K562 (cell line): ENCODE measurements around the gene CD48. TPM values are rescaled to one million over a fixed set of nuclear protein-coding genes. Genes with fewer than 3 reads are reported as not detected.

Experiments
- ATAC-seq: fragments of 200-7000 bp; cut with Tn5 transposase; 3 replicates; pipeline ENCODE4 v1.9.1; 2020; ENCODE audit warnings: moderate library complexity
- BruUV-seq: library from RNA; stranded (reverse); fragments of 400-500 nt; replicated peaks from 2 replicates; lab custom pipeline; 2021; lab: Mats Ljungman, UMichigan
- CTCF ChIA-PET: fragments of 300-600 bp; formaldehyde crosslinking; extraction: SDS; loops from one replicate; lab custom pipeline; 2021; ENCODE audit warnings: low intra/inter-chr PET ratio; lab: Yijun Ruan, JAX
- POLR2A ChIA-PET: fragments of 300-600, 350-650 bp; sonication (Branson Sonifier 250); formaldehyde crosslinking; extraction: SDS; loops from one replicate; lab custom pipeline; 2021; ENCODE audit warnings: antibody characterized with exemption, inconsistent platforms; lab: Yijun Ruan, JAX
- DNase-seq, 4 experiments: peaks; one replicate each; pipeline versions ENCODE4 v3.0.0 to v3.0.0-alpha.2; 2011 to 2018; ENCODE audit warnings: low spot score in 3 of 4, mixed read lengths in 3 of 4; ENCODE audit errors: extremely low read depth in 1 of 4
- FAIRE-seq: peaks from 2 replicates; lab custom pipeline; 2011; peaks lifted over from hg19 to GRCh38; lab: Jason Lieb, UNC
- H2AFZ ChIP-seq: 2 replicates; pipeline ENCODE4 v1.6.0; 2011; ENCODE audit warnings: low read depth, low read length, control low read depth, inconsistent platforms
- H3K27ac ChIP-seq: fragments of 200-600 bp; 3 replicates; pipeline ENCODE4 v1.8.0; 2011; ENCODE audit warnings: low read depth, mild to moderate bottlenecking, control low read depth, inconsistent platforms, low read length, moderate library complexity, mixed read lengths; ENCODE audit errors: extremely low read depth
- H3K27me3 ChIP-seq, 2 experiments: fragments of 300-600 bp in 1 of 2; 2 replicates in 1 of 2; 3 replicates in 1 of 2; pipeline versions ENCODE4 v1.6.0 to v1.8.0; 2011; ENCODE audit warnings: inconsistent platforms in 2 of 2, low read length in 2 of 2, mild to moderate bottlenecking in 1 of 2, mixed read lengths in 1 of 2, moderate library complexity in 1 of 2; ENCODE audit not compliant: control insufficient read depth in 2 of 2, insufficient read depth in 2 of 2
- H3K36me3 ChIP-seq: fragments of 300-600 bp; 3 replicates; pipeline ENCODE4 v1.8.0; 2011; ENCODE audit warnings: mild to moderate bottlenecking, low read length, inconsistent platforms; ENCODE audit not compliant: control insufficient read depth, insufficient read depth
- H3K4me1 ChIP-seq, 2 experiments: fragments of 200-600 bp in 1 of 2; replicated peaks in 1 of 2; 2 replicates in 1 of 2; 3 replicates in 1 of 2; pipeline versions ENCODE4 v1.5.1 to v1.8.0; 2011; ENCODE audit warnings: inconsistent platforms in 2 of 2, low read length in 2 of 2, mild to moderate bottlenecking in 1 of 2, mixed read lengths in 1 of 2, moderate library complexity in 1 of 2; ENCODE audit not compliant: control insufficient read depth in 2 of 2, insufficient read depth in 2 of 2
- H3K4me2 ChIP-seq: 2 replicates; pipeline ENCODE4 v1.6.1; 2011; ENCODE audit warnings: low read length, control low read depth, inconsistent platforms, mixed read lengths; ENCODE audit not compliant: insufficient read depth
- H3K4me3 ChIP-seq: fragments of 200-600 bp; sonication (generic), shearing (Covaris generic); 2 replicates; pipeline ENCODE4 v1.5.1; 2016; ENCODE audit warnings: control low read depth, inconsistent platforms
- H3K79me2 ChIP-seq: fragments of 200-600 bp; 3 replicates; pipeline ENCODE4 v1.8.0; 2011; ENCODE audit warnings: low read length, inconsistent platforms; ENCODE audit not compliant: control insufficient read depth, insufficient read depth
- H3K9ac ChIP-seq, 2 experiments: 2 replicates each; pipeline versions ENCODE4 v1.6.0 to v1.6.1; 2011; ENCODE audit warnings: low read depth in 2 of 2, low read length in 2 of 2, control low read depth in 1 of 2, inconsistent platforms in 1 of 2, mild to moderate bottlenecking in 1 of 2, mixed read lengths in 1 of 2; ENCODE audit not compliant: insufficient read depth in 1 of 2
- H3K9me1 ChIP-seq: one replicate; pipeline ENCODE4 v1.6.0; 2011; ENCODE audit warnings: inconsistent platforms, mild to moderate bottlenecking, low read length, moderate library complexity; ENCODE audit not compliant: control insufficient read depth, insufficient read depth
- H3K9me3 ChIP-seq: replicated peaks from 2 replicates; pipeline ENCODE4 v1.5.1; 2011; ENCODE audit warnings: low read depth, low read length, inconsistent platforms; ENCODE audit not compliant: control insufficient read depth, insufficient read depth
- H4K20me1 ChIP-seq: replicated peaks from 2 replicates; pipeline ENCODE4 v1.6.1; 2011; ENCODE audit warnings: low read length, inconsistent platforms, mixed read lengths; ENCODE audit not compliant: control insufficient read depth, insufficient read depth
- ADNP ChIP-seq: fragments of 200-800 bp; sonication (Bioruptor generic); IDR thresholded peaks from 2 replicates; pipeline ENCODE4 v1.6.1; 2016; ENCODE audit warnings: missing genetic modification characterization, missing compliant biosample characterization
- ARID3B ChIP-seq: fragments of 250-450 bp; sonication (Bioruptor Pico); IDR thresholded peaks from 2 replicates; pipeline ENCODE4 v1.4.0; 2020; ENCODE audit warnings: borderline replicate concordance
- ARID4B ChIP-seq: sonication (generic); formaldehyde crosslinking; IDR thresholded peaks from 2 replicates; pipeline ENCODE4 v1.8.0; 2022; ENCODE audit warnings: mild to moderate bottlenecking, missing genetic modification reagents
- CREB5 ChIP-seq: fragments of 250-450 bp; sonication (Bioruptor Pico); IDR thresholded peaks from 2 replicates; pipeline ENCODE4 v1.5.0; 2020; ENCODE audit warnings: mild to moderate bottlenecking
- CUX1 ChIP-seq: fragments of 200-800 bp; sonication (Bioruptor generic); IDR thresholded peaks from 2 replicates; pipeline ENCODE4 v1.6.1; 2016; ENCODE audit warnings: missing genetic modification characterization, missing compliant biosample characterization
- DDX20 ChIP-seq: fragments of 450-650 bp; IDR thresholded peaks from 2 replicates; pipeline ENCODE4 v1.6.1; 2016; ENCODE audit warnings: missing genetic modification characterization, low read depth, mild to moderate bottlenecking, missing compliant biosample characterization, moderate library complexity
- NFATC3 ChIP-seq: fragments of 450-650 bp; IDR thresholded peaks from 2 replicates; pipeline ENCODE4 v1.6.1; 2017; ENCODE audit warnings: mild to moderate bottlenecking
- PHTF2 ChIP-seq: fragments of 250-450 bp; sonication (Bioruptor Pico); IDR thresholded peaks from 2 replicates; pipeline ENCODE4 v1.5.0; 2021; ENCODE audit warnings: mild to moderate bottlenecking
- TAF15 ChIP-seq: fragments of 200-400 bp; formaldehyde crosslinking; IDR thresholded peaks from 2 replicates; pipeline ENCODE4 v1.6.1; 2017; ENCODE audit warnings: mild to moderate bottlenecking, low read depth, low read length, moderate library complexity
- ZSCAN29 ChIP-seq: fragments of 450-650 bp; IDR thresholded peaks from 2 replicates; pipeline ENCODE4 v1.6.1; 2017
- WGBS: fragments of 100-300 bp; shearing (Covaris generic); methylation state at CpG from one replicate; pipeline ENCODE4 v1.1.6; 2016; ENCODE audit warnings: low coverage, mixed read lengths; ENCODE audit not compliant: insufficient coverage; ENCODE audit errors: missing lambda C conversion rate; 5-methylcytosine and 5-hydroxymethylcytosine counted together
- in situ Hi-C: fragments of 300-500 bp; cut with MboI; formaldehyde crosslinking; loops from 4 replicates; pipeline ENCODE4 v1.15.0; 2018; ENCODE audit warnings: inconsistent platforms, mixed read lengths
- intact Hi-C: fragments of 100-400 bp; cut with micrococcal nuclease; formaldehyde crosslinking; loops from 2 replicates; pipeline ENCODE4 v1.14.2; 2022
- polyA plus RNA-seq, 8 experiments: library from polyadenylated mRNA; depleted of rRNA in 4 of 8; stranded (reverse) in 5 of 8; unstranded in 3 of 8; fragments of >200 nt; fragmentation: Nextera tagmentation in 2 of 8; fragmentation: Illumina TruSeq in 1 of 8; extraction: Ambion mirVana in 2 of 8; extraction: Trizol in 1 of 8; gene quantifications; 2 replicates each; pipeline versions ENCODE4 v1.2.1 to v1.2.3, GENCODE V29; 2011 to 2014; ENCODE audit warnings: inconsistent platforms in 1 of 8, missing spikeins in 1 of 8
- total RNA-seq, 7 experiments: library from RNA; depleted of rRNA in 6 of 7; stranded (reverse); fragments of >200 nt in 6 of 7; fragmentation: Illumina TruSeq in 2 of 7; extraction: Trizol in 2 of 7; gene quantifications; 2 replicates each; pipeline versions ENCODE4 v1.2.1 to v1.2.3, GENCODE V29; 2011 to 2021; ENCODE audit warnings: low replicate concordance in 1 of 7

CD48 gene
- total and polyA plus RNA-seq, 9 of the 15 experiments (the other 6 are each of a cell fraction or from before 2014, with no cell fraction given): 0.10 to 0.42 (median 0.29) TPM; not detected in 3

- no peaks in the 10 kb centered on the region for H3K36me3 ChIP-seq
- H3K4me2 ChIP-seq: peak overlapping the region; percentile 29; the same call in 1 of the 2 replicates
- H3K27ac ChIP-seq: no peak overlapping the region
- ChIA-PET POLR2A (interaction anchor here (1.4 kb wide), 1 partner anchor 44 kb away, joined by 3 read pairs; no protein-coding TSS in a partner anchor), CTCF (interaction anchor here (0.5 to 2.5 kb wide), 7 partner anchors 86 to 870 kb away, joined by 3 to 9 read pairs (median 4); no protein-coding TSS in a partner anchor)
- no peaks in the 10 kb centered on the region for H3K79me2 ChIP-seq
- H2AFZ ChIP-seq: peak overlapping the region; percentile 53; the same call in 1 of the 2 replicates
- ATAC-seq (no peak), FAIRE-seq (no peak), DNase-seq (no peak)
- BruUV-seq: no TSS peak
- H3K4me3 ChIP-seq: no peak overlapping the region
- H4K20me1 ChIP-seq: peaks cover 5% of the 10 kb centered on the region; the same call in 1 of the 2 replicates
- WGBS: 61% methylated on average over 3 of the region's 3 CpGs
- no peaks in the 10 kb centered on the region for H3K9me3 ChIP-seq
- H3K9ac ChIP-seq: no peak overlapping the region
- H3K27me3 ChIP-seq: no peaks in the 10 kb centered on the region; a peak in 1 of 5 replicates
- intact Hi-C loops (loop anchor here (1.0 to 5.0 kb wide), 4 partner anchors 44 to 310 kb away; no protein-coding TSS in a partner anchor), in situ Hi-C loops (loop anchor here (5.0 kb wide), 1 partner anchor 250 kb away; no protein-coding TSS in a partner anchor)
- peaks cover 0 to 2% of the 10 kb centered on the region in 2 experiments; a peak in 2 of 5 replicates for H3K4me1 ChIP-seq
- H3K9me1 ChIP-seq: no peaks in the 10 kb centered on the region
- TF ChIP-seq ARID3B (no peak), CREB5 (CRISPR knock-in tag) (no peak), ZSCAN29 (no peak), ADNP (no peak), NFATC3 (no peak), PHTF2 (CRISPR knock-in tag) (no peak), DDX20 (no peak), CUX1 (CRISPR knock-in tag) (no peak), TAF15 (no peak), ARID4B (CRISPR knock-in tag) (no peak)
Measured at GRCh38 chr1:160681891-160682140, 29.8 kb downstream of the CD48 start.
